Astrocyte (in vitro differentiated cells and primary cell): ENCODE results near the gene STMN3. TPM values are rescaled to one million over a fixed set of nuclear protein-coding genes. Genes with fewer than 3 reads are reported as not detected.
A peak's percentile ranks its signal among the peaks of the same experiment; 100 is the strongest.

Experiments used
- DNase-seq: peaks from one replicate; pipeline ENCODE4 v3.0.0-alpha.2; 2010; ENCODE audit warnings: low read depth
- FAIRE-seq: peaks from 2 replicates; lab custom pipeline; 2011; peaks lifted over from hg19 to GRCh38; lab: Jason Lieb, UNC
- H2AFZ ChIP-seq: 2 replicates; pipeline ENCODE4 v1.6.0; 2012; ENCODE audit warnings: low read depth, low read length, inconsistent platforms
- H3K27ac ChIP-seq: 2 replicates; pipeline ENCODE4 v1.5.1; 2011; ENCODE audit warnings: low read depth, low read length, inconsistent platforms
- H3K27me3 ChIP-seq: 2 replicates; pipeline ENCODE4 v1.6.0; 2011; ENCODE audit warnings: low read length, inconsistent platforms; ENCODE audit not compliant: insufficient read depth
- H3K36me3 ChIP-seq: 2 replicates; pipeline ENCODE4 v1.5.1; 2011; ENCODE audit warnings: low read length, inconsistent platforms; ENCODE audit not compliant: insufficient read depth
- H3K4me1 ChIP-seq: 2 replicates; pipeline ENCODE4 v1.5.1; 2011; ENCODE audit warnings: low read length, inconsistent platforms; ENCODE audit not compliant: insufficient read depth
- H3K4me2 ChIP-seq: 2 replicates; pipeline ENCODE4 v1.6.0; 2012; ENCODE audit warnings: low read length, inconsistent platforms
- H3K4me3 ChIP-seq: 2 replicates; pipeline ENCODE4 v1.5.1; 2011; ENCODE audit warnings: low read depth, mild to moderate bottlenecking, low read length, inconsistent platforms; ENCODE audit not compliant: insufficient read depth
- H3K79me2 ChIP-seq: 2 replicates; pipeline ENCODE4 v1.6.0; 2012; ENCODE audit warnings: mild to moderate bottlenecking, low read length, inconsistent platforms; ENCODE audit not compliant: insufficient read depth
- H3K9ac ChIP-seq: 2 replicates; pipeline ENCODE4 v1.6.0; 2012; ENCODE audit warnings: mild to moderate bottlenecking, low read length, inconsistent platforms
- H3K9me3 ChIP-seq: 2 replicates; pipeline ENCODE4 v1.5.1; 2012; ENCODE audit warnings: low read depth, mild to moderate bottlenecking, low read length, inconsistent platforms; ENCODE audit not compliant: insufficient read depth
- H4K20me1 ChIP-seq: 2 replicates; pipeline ENCODE4 v1.6.0; 2012; ENCODE audit warnings: low read length, inconsistent platforms; ENCODE audit not compliant: insufficient read depth
- H3K27ac Mint-ChIP-seq: one replicate; pipeline ENCODE4 v1.8.0; 2021; ENCODE audit warnings: mild to moderate bottlenecking, mixed read lengths; ENCODE audit not compliant: unreplicated experiment
- H3K27me3 Mint-ChIP-seq: one replicate; pipeline ENCODE4 v1.8.0; 2021; ENCODE audit warnings: low read depth, mixed read lengths; ENCODE audit not compliant: unreplicated experiment
- H3K36me3 Mint-ChIP-seq: one replicate; pipeline ENCODE4 v1.8.0; 2021; ENCODE audit warnings: low read depth, mixed read lengths; ENCODE audit not compliant: unreplicated experiment
- H3K4me1 Mint-ChIP-seq: one replicate; pipeline ENCODE4 v1.8.0; 2021; ENCODE audit warnings: low read depth, mixed read lengths; ENCODE audit not compliant: unreplicated experiment
- H3K4me3 Mint-ChIP-seq: one replicate; pipeline ENCODE4 v1.8.0; 2021; ENCODE audit warnings: mild to moderate bottlenecking, moderate library complexity, mixed read lengths; ENCODE audit not compliant: unreplicated experiment
- H3K9me3 Mint-ChIP-seq: one replicate; pipeline ENCODE4 v1.8.0; 2021; ENCODE audit warnings: mild to moderate bottlenecking, mixed read lengths; ENCODE audit not compliant: unreplicated experiment
- CTCF ChIP-seq: IDR thresholded peaks from 2 replicates; pipeline ENCODE4 v1.5.1; 2011; ENCODE audit warnings: low read depth, mild to moderate bottlenecking, inconsistent platforms, low read length, moderate library complexity; ENCODE audit not compliant: insufficient read depth
- EZH2 ChIP-seq: IDR thresholded peaks from 2 replicates; pipeline ENCODE4 v1.6.1; 2012; ENCODE audit warnings: mild to moderate bottlenecking, low read length, inconsistent platforms; ENCODE audit not compliant: insufficient read depth
- total RNA-seq: library from RNA; stranded (reverse); gene quantifications from 2 replicates; pipeline ENCODE4 v1.2.1, GENCODE V29; 2021

The STMN3 gene
- total RNA-seq, 1 donor from 2014 or later, result 30.7 TPM

GRCh38 chr20:63659370-63659769, 6.1 kb upstream of the STMN3 start:
- Histone ChIP-seq H4K20me1 (peaks cover 4% of the 10 kb centered on the region), H3K27me3 (no peaks in the 10 kb centered on the region), H3K79me2 (peaks cover 45% of the 10 kb centered on the region), H3K4me3 (peak overlapping the region; percentile 100), H3K27ac (no peak overlapping the region), H3K9me3 (no peaks in the 10 kb centered on the region), H2AFZ (no peak overlapping the region), H3K36me3 (no peaks in the 10 kb centered on the region), H3K9ac (peak overlapping the region; percentile 89), H3K4me2 (peak overlapping the region; percentile 98), H3K4me1 (peaks cover 21% of the 10 kb centered on the region)
- H3K9me3 Mint-ChIP-seq, result peaks cover 3% of the 10 kb centered on the region
- DNase-seq, result no peak
- H3K36me3 Mint-ChIP-seq, result peaks cover 1% of the 10 kb centered on the region
- TF ChIP-seq CTCF, result no peak
- TF ChIP-seq EZH2, result no peak
- FAIRE-seq, result no peak
- peaks cover 2% of the 10 kb centered on the region for H3K4me1 Mint-ChIP-seq
- peak overlapping the region; percentile 95 for H3K4me3 Mint-ChIP-seq
- peaks cover 1% of the 10 kb centered on the region for H3K27me3 Mint-ChIP-seq
- H3K27ac Mint-ChIP-seq, result peak overlapping the region; percentile 53

- Histone ChIP-seq H3K4me3 (peak overlapping the region; percentile 100), H3K9me3 (no peaks in the 10 kb centered on the region), H3K9ac (peak overlapping the region; percentile 89), H3K4me2 (peak overlapping the region; percentile 98), H3K4me1 (peaks cover 21% of the 10 kb centered on the region), H4K20me1 (peaks cover 4% of the 10 kb centered on the region), H3K27ac (peak overlapping the region; percentile 84), H3K27me3 (no peaks in the 10 kb centered on the region), H2AFZ (peak overlapping the region; percentile 99), H3K36me3 (no peaks in the 10 kb centered on the region), H3K79me2 (peaks cover 41% of the 10 kb centered on the region)
- H3K9me3 Mint-ChIP-seq, result peaks cover 3% of the 10 kb centered on the region
- peaks cover 1% of the 10 kb centered on the region for H3K27me3 Mint-ChIP-seq
- peak overlapping the region; percentile 95 for H3K4me3 Mint-ChIP-seq
- peak overlapping the region; percentile 62 for H3K27ac Mint-ChIP-seq
- peaks cover 1% of the 10 kb centered on the region for H3K36me3 Mint-ChIP-seq
- peaks cover 5% of the 10 kb centered on the region for H3K4me1 Mint-ChIP-seq
- DNase-seq, result peak; percentile 47
- TF ChIP-seq CTCF (no peak), EZH2 (no peak)
- FAIRE-seq, result no peak
These were observed 5.5 kb upstream of the STMN3 start for GRCh38 chr20:63658749-63659187.
